HG03175 (cell line): ENCODE data around the gene WDR89.
A peak's percentile ranks its signal among the peaks of the same experiment; 100 is the strongest.
"Not testable (repeated sequence)": the region's sequence is repeated elsewhere in the genome, so short reads cannot be mapped to it uniquely, and the experiment has no call there.

Experiments used
- ATAC-seq: cut with Tn5 transposase; IDR thresholded peaks from one replicate; pipeline ENCODE4 v1.9.1; 2021; ENCODE audit warnings: mild to moderate bottlenecking, moderate library complexity; ENCODE audit not compliant: unreplicated experiment

The WDR89 gene

DNA sequence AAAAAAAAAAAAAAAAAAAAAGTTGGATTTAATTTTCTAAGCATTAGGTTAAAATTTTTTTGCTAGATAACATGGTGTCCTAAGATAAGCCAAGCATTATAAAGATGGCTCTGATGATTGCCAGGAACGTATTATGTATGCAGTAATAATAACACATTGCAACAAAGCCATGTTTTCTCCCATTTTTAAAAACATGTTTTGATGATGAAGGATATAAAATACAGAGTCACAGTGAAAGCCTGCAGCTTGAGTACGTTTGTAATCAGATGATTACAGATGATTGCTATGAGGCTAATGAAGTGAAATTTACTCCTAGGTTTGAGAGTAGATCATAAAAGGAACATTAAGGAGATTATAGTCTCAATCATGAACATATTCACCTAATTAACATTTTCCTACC lies 13.3 kb upstream of the WDR89 start:
- ATAC-seq = no peak

GRCh38 chr14:63654346-63654745 lies 12.7 kb upstream of the WDR89 start:
- ATAC-seq = no peak

DNA sequence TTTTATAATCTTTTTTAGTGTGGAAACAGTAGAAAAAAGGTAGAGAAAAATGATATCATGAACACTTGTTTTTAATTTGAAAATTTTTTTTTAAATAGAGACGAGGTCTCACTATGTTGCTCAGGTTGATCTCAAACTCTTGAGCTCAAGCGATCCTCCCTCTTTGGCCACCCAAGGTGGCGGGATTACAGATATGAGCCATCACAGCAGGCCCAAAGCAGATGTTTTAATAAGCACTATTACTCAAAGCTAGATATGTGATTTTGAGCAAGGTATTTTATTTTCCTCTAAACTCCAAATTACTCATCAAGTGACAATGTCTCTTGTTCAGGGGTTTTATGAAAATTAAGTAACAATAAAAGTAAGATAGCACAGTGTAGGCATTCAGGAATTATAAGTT lies 10.7 kb upstream of the WDR89 start:
- ATAC-seq = no peak

DNA sequence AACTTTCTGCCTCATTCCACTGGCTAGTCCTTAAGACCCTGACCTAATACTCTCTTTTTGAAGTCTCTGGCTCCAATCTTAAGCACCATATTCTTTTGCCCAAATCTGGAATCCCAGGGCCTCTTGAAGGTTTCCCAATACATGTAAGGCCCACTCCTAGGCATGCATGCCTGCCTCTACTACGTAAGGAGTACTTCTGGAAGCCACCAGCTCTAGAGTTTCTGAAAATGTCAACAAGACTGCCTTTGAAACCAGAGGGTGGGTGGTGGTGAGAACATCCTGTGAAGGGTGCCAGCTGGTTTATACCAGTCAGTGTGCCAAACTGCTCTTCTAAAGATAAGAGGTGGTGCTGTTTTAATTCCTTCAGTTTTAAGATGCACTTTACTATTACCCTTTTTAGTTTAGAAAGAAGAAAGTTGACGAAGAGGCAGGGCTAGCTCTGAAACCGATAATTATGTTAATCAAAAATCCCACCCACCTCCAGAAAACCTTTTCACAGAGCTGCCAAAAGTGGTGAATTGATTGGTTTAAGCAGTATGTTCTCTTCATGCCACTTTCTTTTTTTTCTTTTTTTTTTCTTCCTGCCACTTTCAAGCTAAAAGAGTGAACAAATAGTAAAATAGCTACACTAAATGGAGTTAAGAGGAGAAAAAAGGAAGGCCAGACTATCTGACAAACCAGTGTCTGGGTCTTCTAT lies 8.7 kb upstream of the WDR89 start:
- ATAC-seq = peak; percentile 72

DNA sequence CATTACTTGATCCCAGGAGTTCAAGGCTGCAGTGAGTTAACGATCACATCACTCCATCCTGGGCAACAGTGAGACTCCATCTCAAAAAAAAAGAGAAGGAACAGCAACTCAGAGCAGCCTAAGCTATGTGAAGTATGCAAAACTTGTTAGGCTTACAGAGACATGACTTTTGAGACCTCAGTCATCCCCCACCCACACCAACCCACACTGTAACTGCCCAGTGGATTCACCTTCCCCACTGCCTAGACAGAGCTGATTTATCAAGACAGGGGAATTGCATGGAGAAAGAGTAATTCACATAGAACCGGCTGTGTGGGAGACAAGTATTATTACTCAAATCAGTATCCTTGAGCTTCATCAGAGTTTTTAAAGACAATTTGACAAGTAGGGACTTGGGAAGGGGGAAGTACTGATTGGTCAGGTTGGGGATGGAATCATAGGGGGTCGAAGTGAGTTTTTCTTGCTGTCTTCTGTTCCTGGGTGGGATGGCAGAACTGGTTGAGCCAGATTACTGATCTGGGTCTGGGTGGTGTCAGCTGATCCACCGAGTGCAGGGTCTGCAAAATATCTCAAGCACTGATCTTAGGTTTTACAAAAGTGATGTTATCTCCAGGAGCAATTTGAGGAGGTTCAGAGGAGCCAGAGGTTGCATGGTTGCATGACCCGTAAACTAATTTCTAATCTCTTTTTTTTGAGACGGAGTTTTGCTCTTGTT lies 6.2 kb upstream of the WDR89 start:
- ATAC-seq = no peak

DNA sequence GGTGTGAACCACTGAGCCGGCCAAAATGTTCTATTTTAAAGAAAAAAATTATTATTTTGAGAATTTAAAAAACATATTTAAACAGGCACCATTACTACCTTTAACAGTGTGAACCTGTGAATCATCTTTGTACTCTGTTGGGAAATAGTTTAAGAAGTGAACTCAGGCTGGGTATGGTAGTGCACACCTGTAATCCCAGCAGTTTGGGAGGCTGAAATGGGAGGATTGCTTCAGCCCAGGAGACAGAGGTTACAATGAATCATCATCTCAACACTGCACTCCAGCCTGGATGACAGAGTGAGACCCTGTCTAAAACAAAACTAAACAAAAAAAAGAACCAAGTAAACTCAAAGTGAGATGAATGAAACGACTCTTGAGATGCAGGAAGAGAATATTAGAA lies 3.1 kb upstream of the WDR89 start:
- ATAC-seq = no peak

DNA sequence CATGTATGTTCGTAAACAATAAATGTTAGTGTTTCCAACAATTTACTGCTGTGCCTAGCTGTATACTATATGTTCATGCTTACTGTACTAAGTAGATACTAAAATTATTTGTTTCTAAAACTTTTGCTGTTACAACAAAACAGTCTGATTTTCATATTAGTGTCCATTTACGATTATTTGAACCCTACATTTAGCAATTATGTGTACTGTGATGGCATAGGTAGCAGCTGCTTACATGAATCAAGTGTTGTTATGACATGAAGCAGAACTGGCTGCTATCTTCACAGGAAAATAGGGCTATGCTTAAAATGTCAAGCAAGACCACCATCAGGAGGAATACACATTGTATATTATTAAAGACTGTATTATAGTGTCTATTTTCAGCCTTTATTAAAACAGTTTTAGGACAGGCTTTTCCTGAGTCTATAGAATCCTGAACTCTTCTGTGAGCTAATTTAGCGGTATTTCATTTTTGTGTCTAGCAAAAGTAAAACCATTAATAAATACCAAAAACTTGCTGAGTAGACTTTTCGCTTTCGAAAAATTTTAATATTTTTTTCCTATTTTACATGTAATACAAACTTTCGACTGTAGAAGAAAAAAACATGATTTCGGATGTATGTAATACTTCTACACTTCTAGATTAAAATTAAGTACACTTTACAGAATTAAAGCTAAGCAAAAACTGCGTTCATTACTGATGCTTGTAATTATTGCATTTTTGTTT lies 1.1 kb upstream of the WDR89 start:
- no peak for ATAC-seq

DNA sequence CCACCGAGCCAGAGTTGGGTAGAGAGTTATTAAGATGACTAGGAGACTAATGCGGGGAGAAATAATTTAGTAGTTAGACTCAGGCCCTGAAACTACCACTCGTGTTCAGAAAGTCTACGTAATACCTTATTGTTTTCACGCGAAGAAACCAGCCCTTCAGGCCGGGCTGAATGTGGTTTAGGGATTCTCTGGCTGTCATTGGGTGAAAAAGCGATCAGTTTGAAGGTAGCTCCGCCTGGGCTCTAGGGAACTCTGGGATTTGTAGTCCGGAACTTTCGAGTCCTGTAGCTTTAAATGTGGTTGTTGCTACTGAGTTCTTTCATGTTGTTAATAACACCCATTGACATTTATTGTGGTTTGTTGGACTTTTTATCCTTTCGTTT lies 549 bp upstream of the WDR89 start:
- ATAC-seq = peak; percentile 66

DNA sequence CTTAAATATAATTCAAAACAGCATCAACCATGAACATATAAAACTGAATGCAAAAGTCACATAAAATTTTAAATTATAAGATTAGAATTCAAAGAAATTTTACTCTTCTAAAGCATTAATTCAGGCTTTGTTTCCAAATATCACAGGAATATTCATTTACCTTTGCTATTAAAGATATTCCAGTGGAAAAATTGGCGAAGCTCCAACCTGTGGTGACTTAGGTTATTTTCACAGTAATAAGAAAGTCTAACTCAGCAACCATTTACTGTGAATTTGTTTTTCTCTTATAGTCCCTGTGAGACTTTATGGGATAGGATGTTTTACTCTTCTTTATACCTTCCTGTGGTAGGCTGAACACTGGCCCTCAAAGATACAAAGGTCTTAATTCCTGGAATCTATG lies 3.2 kb downstream of the WDR89 start:
- ATAC-seq = no peak

DNA sequence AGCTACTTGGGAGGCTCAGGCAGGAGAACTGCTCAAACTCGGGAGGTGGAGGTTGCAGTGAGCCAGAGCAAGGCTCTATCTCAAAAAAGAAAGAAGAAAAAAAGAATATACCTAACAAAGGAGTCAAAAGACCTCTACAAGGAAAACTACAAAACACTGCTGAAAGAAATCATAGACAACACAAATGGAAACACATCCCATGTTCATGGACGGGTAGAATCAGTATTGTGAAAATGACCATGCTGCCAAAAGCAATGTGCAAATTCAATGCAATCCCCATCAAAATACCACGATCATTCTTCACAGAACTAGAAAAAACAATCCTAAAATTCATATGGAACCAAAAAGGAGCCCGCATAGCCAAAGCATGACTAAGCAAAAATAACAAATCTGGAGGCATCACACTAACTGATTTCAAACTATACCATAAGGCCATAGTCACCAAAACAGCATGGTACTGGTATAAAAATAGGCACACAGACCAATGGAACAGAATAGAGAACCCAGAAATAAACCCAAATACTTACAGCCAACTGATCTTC lies 5.5 kb downstream of the WDR89 start:
- not testable (repeated sequence) for ATAC-seq

DNA sequence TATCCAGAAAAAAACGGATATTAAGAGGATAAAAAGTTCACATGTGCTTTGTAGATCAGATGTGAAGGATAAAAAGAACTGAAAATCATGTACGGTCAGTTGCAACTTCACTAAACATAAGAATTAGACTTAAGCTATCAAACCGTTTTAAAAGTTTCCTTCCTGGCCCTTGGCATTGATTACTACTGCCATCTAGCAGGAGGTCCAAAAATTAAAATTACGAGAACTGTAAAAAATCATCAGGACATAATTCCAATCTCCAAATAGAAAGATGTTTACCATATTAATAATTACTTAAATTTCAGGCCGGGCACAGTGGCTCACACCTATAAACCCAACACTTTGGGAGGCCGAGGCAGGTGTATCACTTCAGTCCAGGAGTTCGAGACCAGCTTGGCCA lies 7.9 kb downstream of the WDR89 start:
- no peak for ATAC-seq

DNA sequence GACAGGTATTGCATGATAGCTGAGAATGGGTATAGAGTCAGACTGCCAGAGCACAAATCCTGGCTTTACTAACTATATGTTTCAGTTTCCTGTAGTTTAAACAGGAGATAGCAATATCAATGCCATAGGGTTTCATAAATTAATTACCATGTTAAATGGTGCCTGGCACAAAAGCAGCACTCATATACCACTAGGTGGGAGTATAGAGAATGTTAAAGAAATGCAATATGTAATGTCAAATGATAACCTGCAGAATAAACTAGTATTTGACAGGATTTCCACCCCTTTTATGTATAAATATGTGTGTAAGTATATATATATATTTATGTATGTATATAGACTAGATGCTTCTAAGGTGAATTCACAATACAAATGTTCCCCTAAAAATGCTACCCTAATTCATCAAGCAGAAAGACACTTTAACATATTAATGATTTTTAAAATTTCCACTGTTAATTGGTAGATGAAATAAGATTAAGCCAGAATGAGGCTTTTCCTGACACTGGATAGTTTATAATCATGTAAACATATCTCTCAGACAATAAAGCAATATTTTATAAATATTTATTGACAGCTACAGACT lies 8.6 kb downstream of the WDR89 start:
- ATAC-seq = peak; percentile 65

- ATAC-seq = no peak
Observed at GRCh38 chr14:63624701-63625100, 17.0 kb downstream of the WDR89 start.

DNA sequence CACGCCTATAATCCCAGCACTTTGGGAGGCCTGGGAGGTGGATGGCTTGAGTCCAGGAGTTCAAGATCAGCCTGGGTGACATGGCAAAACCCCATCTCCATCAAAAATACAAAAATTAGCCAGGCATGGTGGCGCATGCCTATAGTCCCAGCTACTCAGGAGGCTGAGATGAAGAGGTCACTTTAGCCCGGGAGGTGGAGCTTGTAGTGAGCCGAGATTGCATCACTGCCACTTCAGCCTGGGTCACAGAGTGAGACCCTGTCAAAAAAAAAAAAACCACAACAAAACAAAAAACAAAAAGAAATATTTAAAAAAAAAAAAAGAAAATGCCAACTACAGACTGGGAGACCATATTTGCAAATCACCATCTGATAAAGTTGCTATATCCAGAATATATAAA lies 17.5 kb downstream of the WDR89 start:
- no peak for ATAC-seq

- not testable (repeated sequence) for ATAC-seq
Observed at GRCh38 chr14:63621975-63622374, 19.7 kb downstream of the WDR89 start.

DNA sequence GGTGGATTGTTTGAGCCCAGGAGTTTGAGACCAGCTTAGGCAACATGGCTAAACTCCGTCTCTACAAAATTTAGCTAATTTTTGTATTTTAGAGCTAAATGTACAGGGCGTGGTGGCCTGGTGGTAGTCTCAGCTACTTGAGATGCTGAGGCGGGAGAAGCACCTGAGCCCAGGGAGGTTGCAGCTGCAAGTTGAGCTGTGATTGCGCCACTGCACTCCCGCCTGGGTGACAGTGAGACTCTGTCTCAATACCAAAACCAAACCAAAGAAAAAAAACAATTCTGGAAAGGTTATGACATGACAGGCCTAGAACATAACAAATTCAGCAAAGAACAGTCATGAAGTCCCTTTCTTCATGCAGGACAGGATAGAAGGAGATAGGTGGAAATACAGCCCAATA lies 25.7 kb downstream of the WDR89 start:
- ATAC-seq = no peak

- ATAC-seq = no peak
Observed at GRCh38 chr14:63614679-63615363, 26.9 kb downstream of the WDR89 start.

DNA sequence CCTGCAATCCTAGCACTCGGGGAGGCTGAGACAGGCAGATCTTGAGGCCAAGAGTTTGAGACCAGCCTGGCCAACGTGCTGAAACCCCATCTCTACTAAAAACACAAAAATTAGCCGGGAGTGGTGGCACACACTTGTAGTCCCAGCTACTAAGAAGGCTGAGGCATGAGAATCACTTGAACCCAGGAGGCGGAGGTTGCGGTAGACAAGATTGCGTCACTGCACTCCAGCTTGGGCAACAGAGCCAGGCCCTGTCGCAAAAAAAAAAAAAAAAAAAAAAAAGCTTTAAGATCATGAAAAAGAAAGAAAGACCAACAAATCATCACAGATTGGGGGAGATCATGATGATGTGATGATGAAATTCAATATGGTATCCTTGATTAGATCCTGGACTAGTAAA lies 30.6 kb downstream of the WDR89 start:
- ATAC-seq = no peak

GRCh38 chr14:63605041-63605532 lies 36.6 kb downstream of the WDR89 start:
- no peak for ATAC-seq

GRCh38 chr14:63604626-63605025 lies 37.0 kb downstream of the WDR89 start:
- ATAC-seq = no peak
